ENCODE results near the gene RB1. TPM values are rescaled to one million over a fixed set of nuclear protein-coding genes. Genes with fewer than 3 reads are reported as not detected.

The RB1 gene
- total and polyA plus RNA-seq, 2 donors from 2014 or later = 12.3 to 46.5 TPM

DNA sequence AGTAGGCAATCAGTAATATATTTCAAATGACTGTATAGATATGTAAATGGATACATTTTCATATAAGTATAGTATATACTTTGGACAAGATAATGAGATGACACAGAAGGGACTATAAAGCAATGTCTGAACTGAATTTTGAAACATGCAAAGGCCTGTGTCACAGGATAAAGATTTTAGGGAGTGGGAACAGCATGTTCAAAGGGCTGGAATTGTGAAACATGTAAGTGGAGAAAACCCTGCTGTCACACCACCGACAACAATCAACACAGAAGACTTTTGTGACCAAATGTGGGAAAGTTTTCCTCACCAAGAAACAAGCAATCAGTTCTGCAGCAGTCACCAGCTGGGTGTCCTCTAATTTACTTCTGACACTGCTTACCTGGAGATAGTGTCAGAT lies 66.4 kb downstream of the RB1 start:
- no peaks in the 10 kb centered on the region for H3K9me3 ChIP-seq (ENCODE audit: control insufficient read depth in 2 of 3, insufficient read depth in 1 of 3, low read length in 3 of 3)
- DNase-seq = no peak
- intact Hi-C loops (cut with DNase I) = no loop called here
- H3K4me1 ChIP-seq (ENCODE audit: control insufficient read depth in 2 of 3, insufficient read depth in 2 of 3, low read depth in 1 of 3, low read length in 3 of 3) = no peaks in the 10 kb centered on the region
- H3K4me3 ChIP-seq (ENCODE audit: low read length in 3 of 3) = no peak overlapping the region
- H3K27ac ChIP-seq (ENCODE audit: low read depth in 2 of 2, low read length in 2 of 2) = no peak overlapping the region
- H3K9ac ChIP-seq (ENCODE audit: low read length in 3 of 3) = no peak overlapping the region
- TF ChIP-seq, protein P1, sequence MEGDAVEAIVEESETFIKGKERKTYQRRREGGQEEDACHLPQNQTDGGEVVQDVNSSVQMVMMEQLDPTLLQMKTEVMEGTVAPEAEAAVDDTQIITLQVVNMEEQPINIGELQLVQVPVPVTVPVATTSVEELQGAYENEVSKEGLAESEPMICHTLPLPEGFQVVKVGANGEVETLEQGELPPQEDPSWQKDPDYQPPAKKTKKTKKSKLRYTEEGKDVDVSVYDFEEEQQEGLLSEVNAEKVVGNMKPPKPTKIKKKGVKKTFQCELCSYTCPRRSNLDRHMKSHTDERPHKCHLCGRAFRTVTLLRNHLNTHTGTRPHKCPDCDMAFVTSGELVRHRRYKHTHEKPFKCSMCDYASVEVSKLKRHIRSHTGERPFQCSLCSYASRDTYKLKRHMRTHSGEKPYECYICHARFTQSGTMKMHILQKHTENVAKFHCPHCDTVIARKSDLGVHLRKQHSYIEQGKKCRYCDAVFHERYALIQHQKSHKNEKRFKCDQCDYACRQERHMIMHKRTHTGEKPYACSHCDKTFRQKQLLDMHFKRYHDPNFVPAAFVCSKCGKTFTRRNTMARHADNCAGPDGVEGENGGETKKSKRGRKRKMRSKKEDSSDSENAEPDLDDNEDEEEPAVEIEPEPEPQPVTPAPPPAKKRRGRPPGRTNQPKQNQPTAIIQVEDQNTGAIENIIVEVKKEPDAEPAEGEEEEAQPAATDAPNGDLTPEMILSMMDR (IDR thresholded peaks at IDR 0.05; ENCODE audit: borderline replicate concordance, extremely low read depth, insufficient read depth) = no peak
- FAIRE-seq = no peak
- peaks cover 0 to 4% (median 2%) of the 10 kb centered on the region in 3 donors for H3K36me3 ChIP-seq (ENCODE audit: control insufficient read depth in 2 of 3, insufficient read depth in 3 of 3, low read length in 3 of 3)
- no peaks in the 10 kb centered on the region for H3K27me3 ChIP-seq (ENCODE audit: control insufficient read depth, insufficient read depth, low read length)

GRCh38 chr13:48370815-48371214 lies 67.3 kb downstream of the RB1 start:
- no peaks in the 10 kb centered on the region for H3K9me3 ChIP-seq (ENCODE audit: control insufficient read depth in 2 of 3, insufficient read depth in 1 of 3, low read length in 3 of 3)
- H3K4me3 ChIP-seq (ENCODE audit: low read length in 3 of 3) = no peak overlapping the region
- FAIRE-seq = no peak
- intact Hi-C loops (cut with DNase I) = no loop called here
- H3K27me3 ChIP-seq (ENCODE audit: control insufficient read depth, insufficient read depth, low read length) = no peaks in the 10 kb centered on the region
- no peak for DNase-seq
- peaks cover 0 to 4% (median 2%) of the 10 kb centered on the region in 3 donors for H3K36me3 ChIP-seq (ENCODE audit: control insufficient read depth in 2 of 3, insufficient read depth in 3 of 3, low read length in 3 of 3)
- H3K27ac ChIP-seq (ENCODE audit: low read depth in 2 of 2, low read length in 2 of 2) = no peak overlapping the region
- TF ChIP-seq, protein P1 (IDR thresholded peaks at IDR 0.05; ENCODE audit: borderline replicate concordance, extremely low read depth, insufficient read depth) = no peak
- no peak overlapping the region for H3K9ac ChIP-seq (ENCODE audit: low read length in 3 of 3)
- no peaks in the 10 kb centered on the region for H3K4me1 ChIP-seq (ENCODE audit: control insufficient read depth in 2 of 3, insufficient read depth in 2 of 3, low read depth in 1 of 3, low read length in 3 of 3)

DNA sequence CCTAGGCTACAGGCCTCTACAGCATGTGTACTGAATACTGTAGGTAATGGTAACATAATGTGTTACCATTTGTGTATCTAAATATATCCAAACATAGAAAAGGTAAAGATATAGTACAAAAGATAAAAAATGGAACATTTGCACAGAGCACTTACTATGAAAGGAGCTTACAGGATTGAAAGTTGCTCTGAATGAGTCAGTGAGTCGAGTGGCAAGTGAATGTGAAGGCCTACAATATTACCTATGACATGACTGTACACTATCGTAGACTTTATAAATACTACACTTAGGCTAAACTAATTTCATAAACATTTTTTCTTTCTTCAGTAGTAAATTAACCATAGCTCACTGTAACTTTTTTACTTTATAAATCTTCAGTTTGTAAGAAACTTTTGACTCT lies 74.3 kb downstream of the RB1 start:
- no peaks in the 10 kb centered on the region for H3K9me3 ChIP-seq (ENCODE audit: control insufficient read depth in 2 of 3, insufficient read depth in 1 of 3, low read length in 3 of 3)
- no peaks in the 10 kb centered on the region for H3K4me1 ChIP-seq (ENCODE audit: control insufficient read depth in 2 of 3, insufficient read depth in 2 of 3, low read depth in 1 of 3, low read length in 3 of 3)
- TF ChIP-seq, protein P1 (IDR thresholded peaks at IDR 0.05; ENCODE audit: borderline replicate concordance, extremely low read depth, insufficient read depth) = no peak
- H3K9ac ChIP-seq (ENCODE audit: low read length in 3 of 3) = no peak overlapping the region
- intact Hi-C loops (cut with DNase I) = no loop called here
- no peak overlapping the region for H3K4me3 ChIP-seq (ENCODE audit: low read length in 3 of 3)
- FAIRE-seq (no peak), DNase-seq (no peak)
- H3K36me3 ChIP-seq (ENCODE audit: control insufficient read depth in 2 of 3, insufficient read depth in 3 of 3, low read length in 3 of 3) = peaks cover 0 to 13% (median 2%) of the 10 kb centered on the region in 3 donors
- no peaks in the 10 kb centered on the region for H3K27me3 ChIP-seq (ENCODE audit: control insufficient read depth, insufficient read depth, low read length)
- H3K27ac ChIP-seq (ENCODE audit: low read depth in 2 of 2, low read length in 2 of 2) = no peak overlapping the region

DNA sequence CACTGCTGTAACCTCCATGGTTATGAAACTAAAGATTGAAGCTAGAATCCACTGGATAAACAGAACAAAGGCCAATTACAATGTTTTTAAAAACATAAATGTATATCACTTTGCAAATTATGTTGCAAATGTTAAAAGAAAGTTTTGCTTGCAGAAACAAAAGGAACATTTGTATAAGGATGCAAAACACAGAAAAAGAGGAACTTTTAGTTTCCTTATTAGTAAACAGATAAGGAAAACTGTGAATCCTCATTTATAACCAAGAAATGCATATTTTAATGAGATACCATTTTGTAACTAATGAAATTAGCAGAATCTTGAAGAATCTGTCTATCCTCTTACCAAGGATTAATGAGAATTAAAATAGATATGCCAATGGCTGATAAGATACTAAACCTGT lies 77.0 kb downstream of the RB1 start:
- no peak for FAIRE-seq
- TF ChIP-seq, protein P1 (IDR thresholded peaks at IDR 0.05; ENCODE audit: borderline replicate concordance, extremely low read depth, insufficient read depth) = no peak
- no peak overlapping the region for H3K9ac ChIP-seq (ENCODE audit: low read length in 3 of 3)
- no peak overlapping the region for H3K4me3 ChIP-seq (ENCODE audit: low read length in 3 of 3)
- H3K4me1 ChIP-seq (ENCODE audit: control insufficient read depth in 2 of 3, insufficient read depth in 2 of 3, low read depth in 1 of 3, low read length in 3 of 3) = no peaks in the 10 kb centered on the region
- no peak overlapping the region for H3K27ac ChIP-seq (ENCODE audit: low read depth in 2 of 2, low read length in 2 of 2)
- intact Hi-C loops (cut with DNase I) = no loop called here
- peaks cover 0 to 10% (median 0%) of the 10 kb centered on the region in 3 donors for H3K36me3 ChIP-seq (ENCODE audit: control insufficient read depth in 2 of 3, insufficient read depth in 3 of 3, low read length in 3 of 3)
- no peaks in the 10 kb centered on the region for H3K9me3 ChIP-seq (ENCODE audit: control insufficient read depth in 2 of 3, insufficient read depth in 1 of 3, low read length in 3 of 3)
- H3K27me3 ChIP-seq (ENCODE audit: control insufficient read depth, insufficient read depth, low read length) = no peaks in the 10 kb centered on the region
- no peak for DNase-seq

Data from kidney (tissue), 14 donors.